ENCODE data around the gene ICAM1. TPM values are rescaled to one million over a fixed set of nuclear protein-coding genes. Genes with fewer than 3 reads are reported as not detected.
A peak's percentile ranks its signal among the peaks of the same experiment; 100 is the strongest.

The ICAM1 gene
- total and polyA plus RNA-seq, 2 of the 13 experiments (the other 11 are each of a cell fraction or from before 2014, with no cell fraction given), result 37.9 to 98.4 TPM

DNA sequence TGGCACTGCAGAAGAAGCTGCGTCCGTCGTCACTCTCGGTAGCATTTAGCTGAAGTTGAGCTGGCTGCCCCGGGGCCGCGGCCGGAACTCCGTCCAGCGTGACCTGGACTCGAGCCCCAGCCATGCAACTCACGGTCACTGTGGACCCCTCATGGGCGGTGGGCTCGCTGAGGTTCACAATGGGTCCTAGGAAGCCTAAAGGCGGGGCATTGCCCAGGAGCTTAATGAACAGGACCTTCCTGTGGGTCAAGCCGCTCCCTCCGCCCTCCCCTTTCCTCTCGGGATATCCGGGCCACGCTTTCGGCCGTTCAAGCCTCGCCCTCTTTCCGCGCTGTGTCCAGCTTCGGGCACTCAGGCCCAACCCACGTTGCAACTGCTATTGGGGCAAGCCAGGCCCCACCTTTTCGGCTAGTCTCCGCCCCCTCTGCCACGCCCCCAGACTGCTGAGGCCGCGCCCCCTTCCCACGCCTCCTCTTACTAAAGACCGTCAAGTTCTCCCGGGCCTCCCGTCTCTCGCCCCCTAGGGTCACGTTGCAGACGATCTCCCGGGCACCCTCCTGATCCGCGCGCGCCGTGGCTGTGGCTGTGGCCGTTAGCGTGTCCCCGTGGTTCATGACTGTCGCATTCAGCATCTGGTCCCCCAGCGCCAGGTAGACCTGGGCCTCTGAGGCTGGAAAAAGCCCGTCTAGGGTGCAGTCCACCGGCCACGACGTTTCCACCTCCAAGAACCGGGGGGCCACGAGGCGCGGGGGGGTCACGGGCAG is 63.9 kb downstream of the ICAM1 start (continued):
- peak; percentile 62 for TF ChIP-seq RBFOX2 (IDR thresholded peaks at IDR 0.05; ENCODE audit: low read depth, low read length)
- TF ChIP-seq CEBPG (CRISPR knock-in tag; IDR thresholded peaks at IDR 0.05), result no peak
- TF ChIP-seq NONO (IDR thresholded peaks at IDR 0.05), result no peak
- peak; percentile 52; the same call in 1 of the 2 replicates for TF ChIP-seq NONO (CRISPR knock-in tag; conservative IDR thresholded peaks at IDR 0.05)
- TF ChIP-seq RBM22 (optimal IDR thresholded peaks at IDR 0.05; ENCODE audit: low read length), result peak; percentile 20
- peak; percentile 52; the same call in 1 of the 2 replicates for TF ChIP-seq SALL1 (CRISPR knock-in tag; IDR thresholded peaks at IDR 0.05)
- peak; percentile 63; the same call in 1 of the 2 replicates for TF ChIP-seq E2F2 (CRISPR knock-in tag; IDR thresholded peaks at IDR 0.05; ENCODE audit: borderline replicate concordance)
- TF ChIP-seq HIC2 (CRISPR knock-in tag; IDR thresholded peaks at IDR 0.05; ENCODE audit: low read depth), result 0 out of 2 replicates have a peak, but pooled peaks have one; percentile 55
- no peak for TF ChIP-seq ZNF282 (IDR thresholded peaks at IDR 0.05; ENCODE audit: partially characterized antibody)
- TF ChIP-seq ZC3H4 (CRISPR knock-in tag; IDR thresholded peaks at IDR 0.05; ENCODE audit: borderline replicate concordance), result no peak
- peak; percentile 89; the same call in 1 of the 2 replicates for TF ChIP-seq CAMTA2 (CRISPR knock-in tag; IDR thresholded peaks at IDR 0.05; ENCODE audit: borderline replicate concordance)
- no peak for TF ChIP-seq SRSF1 (optimal IDR thresholded peaks at IDR 0.05; ENCODE audit: low read depth, low read length)
- no peak for TF ChIP-seq ZNF205 (CRISPR knock-in tag; IDR thresholded peaks at IDR 0.05)
- TF ChIP-seq, protein P1, sequence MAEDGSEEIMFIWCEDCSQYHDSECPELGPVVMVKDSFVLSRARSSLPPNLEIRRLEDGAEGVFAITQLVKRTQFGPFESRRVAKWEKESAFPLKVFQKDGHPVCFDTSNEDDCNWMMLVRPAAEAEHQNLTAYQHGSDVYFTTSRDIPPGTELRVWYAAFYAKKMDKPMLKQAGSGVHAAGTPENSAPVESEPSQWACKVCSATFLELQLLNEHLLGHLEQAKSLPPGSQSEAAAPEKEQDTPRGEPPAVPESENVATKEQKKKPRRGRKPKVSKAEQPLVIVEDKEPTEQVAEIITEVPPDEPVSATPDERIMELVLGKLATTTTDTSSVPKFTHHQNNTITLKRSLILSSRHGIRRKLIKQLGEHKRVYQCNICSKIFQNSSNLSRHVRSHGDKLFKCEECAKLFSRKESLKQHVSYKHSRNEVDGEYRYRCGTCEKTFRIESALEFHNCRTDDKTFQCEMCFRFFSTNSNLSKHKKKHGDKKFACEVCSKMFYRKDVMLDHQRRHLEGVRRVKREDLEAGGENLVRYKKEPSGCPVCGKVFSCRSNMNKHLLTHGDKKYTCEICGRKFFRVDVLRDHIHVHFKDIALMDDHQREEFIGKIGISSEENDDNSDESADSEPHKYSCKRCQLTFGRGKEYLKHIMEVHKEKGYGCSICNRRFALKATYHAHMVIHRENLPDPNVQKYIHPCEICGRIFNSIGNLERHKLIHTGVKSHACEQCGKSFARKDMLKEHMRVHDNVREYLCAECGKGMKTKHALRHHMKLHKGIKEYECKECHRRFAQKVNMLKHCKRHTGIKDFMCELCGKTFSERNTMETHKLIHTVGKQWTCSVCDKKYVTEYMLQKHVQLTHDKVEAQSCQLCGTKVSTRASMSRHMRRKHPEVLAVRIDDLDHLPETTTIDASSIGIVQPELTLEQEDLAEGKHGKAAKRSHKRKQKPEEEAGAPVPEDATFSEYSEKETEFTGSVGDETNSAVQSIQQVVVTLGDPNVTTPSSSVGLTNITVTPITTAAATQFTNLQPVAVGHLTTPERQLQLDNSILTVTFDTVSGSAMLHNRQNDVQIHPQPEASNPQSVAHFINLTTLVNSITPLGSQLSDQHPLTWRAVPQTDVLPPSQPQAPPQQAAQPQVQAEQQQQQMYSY (CRISPR knock-in tag; IDR thresholded peaks at IDR 0.05), result peak; percentile 67; the same call in 1 of the 2 replicates
- TF ChIP-seq, protein P2, sequence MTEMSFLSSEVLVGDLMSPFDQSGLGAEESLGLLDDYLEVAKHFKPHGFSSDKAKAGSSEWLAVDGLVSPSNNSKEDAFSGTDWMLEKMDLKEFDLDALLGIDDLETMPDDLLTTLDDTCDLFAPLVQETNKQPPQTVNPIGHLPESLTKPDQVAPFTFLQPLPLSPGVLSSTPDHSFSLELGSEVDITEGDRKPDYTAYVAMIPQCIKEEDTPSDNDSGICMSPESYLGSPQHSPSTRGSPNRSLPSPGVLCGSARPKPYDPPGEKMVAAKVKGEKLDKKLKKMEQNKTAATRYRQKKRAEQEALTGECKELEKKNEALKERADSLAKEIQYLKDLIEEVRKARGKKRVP (CRISPR knock-in tag; IDR thresholded peaks at IDR 0.05), result no peak
- no peak for TF ChIP-seq ZNF563 (CRISPR knock-in tag; IDR thresholded peaks at IDR 0.05)
- no peak for TF ChIP-seq ZNF367 (CRISPR knock-in tag; IDR thresholded peaks at IDR 0.05; ENCODE audit: borderline replicate concordance)
- TF ChIP-seq GATAD2A (CRISPR knock-in tag; IDR thresholded peaks at IDR 0.05), result peak; percentile 24; the same call in 1 of the 2 replicates
- TF ChIP-seq RXRB (CRISPR knock-in tag; IDR thresholded peaks at IDR 0.05; ENCODE audit: borderline replicate concordance), result no peak
- TF ChIP-seq ATF2 (CRISPR knock-in tag; IDR thresholded peaks at IDR 0.05), result no peak
- no peak for TF ChIP-seq CBX5 (CRISPR knock-in tag; IDR thresholded peaks at IDR 0.05; ENCODE audit: borderline replicate concordance)

All from HepG2 (cell line).